NCI-H1930 (cell line): ENCODE measurements around the gene TELO2.
"Not testable (repeated sequence)": the region's sequence is repeated elsewhere in the genome, so short reads cannot be mapped to it uniquely, and the experiment has no call there.

ENCODE experiments used
- DNase-seq, 2 experiments: peaks; one replicate each; lab custom pipeline; 2025; lab: John Stamatoyannopoulos, UW

Gene TELO2

DNA sequence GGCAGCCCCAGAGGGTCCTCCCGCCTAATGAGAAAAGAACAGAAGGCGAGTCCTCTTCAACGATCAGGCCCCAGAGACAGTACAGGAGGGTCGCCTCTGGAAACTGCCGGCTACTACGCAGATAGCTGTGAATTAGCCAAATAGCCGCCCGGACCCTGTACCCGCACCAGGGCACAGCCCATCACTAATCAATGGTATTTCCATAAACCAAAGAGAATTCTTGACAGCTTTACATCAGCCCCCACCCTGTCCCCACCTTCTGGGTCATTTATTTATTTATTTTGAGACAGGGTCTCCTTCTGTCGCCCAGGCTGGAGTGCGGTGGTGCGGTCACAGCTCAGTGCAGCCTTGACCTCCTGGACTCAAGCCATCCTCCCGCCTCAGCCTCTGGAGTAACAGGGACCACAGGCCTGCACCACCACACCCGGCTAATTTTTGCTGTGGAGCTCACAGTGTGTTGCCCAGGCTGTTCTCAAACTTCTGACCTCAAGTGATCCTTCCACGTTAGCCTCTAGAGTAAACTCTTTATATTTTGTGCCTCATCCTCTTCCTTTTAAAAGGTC, 17.5 kb upstream of the TELO2 start:
- DNase-seq, result no peak

DNA sequence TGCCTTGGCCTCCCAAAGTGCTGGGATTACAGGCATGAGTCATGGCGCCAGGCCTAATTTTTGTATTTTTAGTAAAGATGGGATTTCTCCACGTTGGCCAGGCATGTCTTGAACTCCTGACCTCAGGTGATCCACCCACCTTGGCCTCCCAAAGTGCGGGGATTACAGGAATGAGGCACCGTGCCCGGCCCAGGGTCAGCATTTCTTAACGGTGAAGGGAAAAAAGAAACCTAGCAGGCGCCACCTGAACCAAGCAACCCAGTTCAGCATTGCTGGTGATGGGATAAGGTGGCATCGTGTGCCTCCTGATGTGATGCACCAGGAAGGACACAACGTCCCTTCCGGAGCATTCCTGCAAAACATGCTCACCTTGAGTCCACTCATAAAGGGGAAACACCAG, 16.1 kb upstream of the TELO2 start:
- no peak for DNase-seq

DNA sequence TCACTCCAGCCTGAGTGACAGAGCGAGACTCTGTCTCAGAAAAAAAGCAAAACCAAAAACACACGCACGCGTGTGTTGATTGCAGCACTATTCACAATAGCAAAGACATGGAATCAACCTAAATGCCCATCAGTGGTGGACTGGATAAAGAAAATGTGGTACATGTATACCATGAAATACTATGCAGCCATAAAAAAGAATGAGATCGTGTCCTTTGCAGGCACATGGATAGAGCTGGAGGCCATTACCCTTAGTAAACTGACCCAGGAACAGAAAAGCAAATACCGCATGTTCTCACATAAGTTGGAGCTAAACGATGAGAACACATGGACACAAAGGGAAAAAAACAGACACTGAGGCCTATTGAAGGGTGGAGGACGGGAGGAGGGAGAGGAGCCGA, 14.2 kb upstream of the TELO2 start:
- not testable (repeated sequence) for DNase-seq

DNA sequence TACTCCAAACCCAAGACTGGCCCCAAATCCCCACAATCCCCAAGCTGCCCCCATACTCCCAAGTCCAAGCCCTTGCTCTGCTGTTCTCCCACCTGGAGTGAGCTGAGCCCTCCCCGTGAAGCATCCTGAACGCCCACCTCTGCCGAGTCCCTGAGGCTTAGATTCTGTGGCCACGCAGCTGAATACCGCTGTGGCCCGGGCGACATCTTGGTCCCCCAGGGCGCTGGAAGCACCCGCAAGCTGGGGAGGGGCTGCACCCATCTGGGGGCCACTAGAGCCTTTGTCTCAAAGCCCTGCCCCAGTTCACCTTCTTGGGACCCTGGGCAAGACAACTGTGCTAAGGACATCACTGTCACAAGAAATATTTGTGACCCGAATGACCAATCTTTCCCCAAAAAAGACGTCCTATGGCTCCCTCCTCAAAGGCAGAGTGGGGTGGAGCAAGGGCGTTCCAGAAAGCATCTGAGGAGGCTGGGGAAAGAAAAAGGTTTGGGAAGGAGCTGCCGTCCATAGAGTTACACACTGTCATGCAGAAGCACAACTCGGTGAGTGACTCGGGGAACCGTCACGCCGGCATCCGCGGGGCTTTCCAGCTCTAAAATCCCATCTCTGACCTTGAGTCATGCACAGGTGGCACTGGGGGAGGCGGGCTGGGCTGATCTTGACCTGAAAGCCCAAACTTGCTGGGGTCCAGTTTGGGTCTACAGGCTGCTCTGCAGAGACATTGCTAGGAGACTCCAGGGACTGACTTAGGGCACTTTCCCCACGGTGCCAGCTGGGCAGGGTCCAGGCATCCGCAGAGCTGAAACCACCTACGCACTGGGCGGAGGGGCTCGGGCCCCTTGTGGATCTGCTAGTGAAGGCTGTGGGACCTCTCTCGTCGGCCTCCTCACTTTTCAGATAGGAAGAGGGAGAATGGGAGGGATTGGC, 11.0 kb upstream of the TELO2 start:
- no peak for DNase-seq

DNA sequence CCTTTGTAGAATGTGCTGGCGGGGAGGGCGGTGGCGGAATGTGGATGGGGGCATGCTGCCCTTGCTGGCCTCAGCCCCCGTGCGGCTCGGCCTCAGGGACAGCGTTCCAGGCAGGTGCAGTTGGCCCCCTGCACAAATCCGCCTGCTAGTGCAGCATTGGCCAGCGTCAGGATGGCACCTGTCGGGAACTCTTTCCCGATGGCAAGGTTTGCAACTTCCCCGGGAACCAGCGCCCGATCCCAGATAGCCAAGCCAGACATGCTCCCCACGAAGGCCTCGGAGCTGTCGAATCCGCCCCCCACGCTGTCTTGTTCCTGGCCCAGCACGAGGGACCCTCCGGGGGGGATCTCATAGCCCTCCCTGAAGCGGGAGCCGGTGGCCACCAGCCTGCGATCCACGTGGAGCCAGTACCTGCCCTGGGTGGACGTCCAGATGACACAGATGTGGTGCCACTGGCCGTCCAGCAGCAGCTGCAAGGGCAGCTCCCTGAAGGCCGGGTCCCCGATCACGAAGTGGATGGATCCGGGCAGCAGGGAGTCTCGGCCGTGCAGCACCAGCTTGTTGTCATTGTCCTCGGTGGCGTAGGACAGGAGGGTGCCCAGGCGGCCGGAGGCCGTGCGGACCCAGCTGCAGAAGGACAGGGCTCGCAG, 7.2 kb upstream of the TELO2 start:
- no peak for DNase-seq

DNA sequence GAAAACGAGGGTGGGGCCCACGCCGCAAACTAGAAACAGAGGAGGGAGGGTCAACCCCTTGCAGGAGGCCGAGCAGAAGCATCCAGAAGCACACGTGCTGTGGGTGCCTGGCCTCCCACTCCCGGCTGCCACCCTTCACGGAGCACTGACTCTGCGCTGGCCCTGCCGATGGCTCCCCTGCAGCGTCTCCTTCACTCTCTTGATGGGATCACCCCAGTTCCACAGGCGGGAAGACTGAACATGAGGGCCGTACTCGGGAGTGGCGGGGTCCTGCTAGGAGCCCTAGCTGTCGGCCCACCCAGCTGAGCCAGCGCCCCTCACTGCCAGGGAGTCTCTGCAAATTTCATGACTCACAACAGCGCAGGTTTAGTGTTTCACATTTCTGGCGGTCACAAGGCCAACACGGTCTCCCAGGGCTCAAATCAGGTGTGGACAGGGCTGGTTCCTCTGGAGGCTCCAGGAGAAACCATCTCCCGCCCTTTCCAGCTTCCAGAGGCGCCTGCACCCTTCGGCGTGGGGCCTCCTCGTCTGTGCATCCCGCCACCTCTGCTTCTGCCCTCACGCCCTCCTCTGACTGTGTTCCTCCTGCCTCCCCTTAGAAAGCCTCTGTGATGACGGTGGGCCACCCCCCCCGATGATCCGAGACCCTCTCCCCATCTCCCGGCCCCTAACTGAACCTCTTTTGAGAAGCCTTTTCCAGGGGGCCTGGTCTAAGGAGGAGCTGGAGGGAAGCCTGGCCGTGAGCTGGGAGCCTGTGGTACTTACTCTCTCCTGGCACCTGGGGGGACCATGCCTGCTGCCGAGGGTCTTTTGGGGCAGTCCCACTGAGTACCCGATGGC, 6.4 kb upstream of the TELO2 start:
- no peak for DNase-seq

DNA sequence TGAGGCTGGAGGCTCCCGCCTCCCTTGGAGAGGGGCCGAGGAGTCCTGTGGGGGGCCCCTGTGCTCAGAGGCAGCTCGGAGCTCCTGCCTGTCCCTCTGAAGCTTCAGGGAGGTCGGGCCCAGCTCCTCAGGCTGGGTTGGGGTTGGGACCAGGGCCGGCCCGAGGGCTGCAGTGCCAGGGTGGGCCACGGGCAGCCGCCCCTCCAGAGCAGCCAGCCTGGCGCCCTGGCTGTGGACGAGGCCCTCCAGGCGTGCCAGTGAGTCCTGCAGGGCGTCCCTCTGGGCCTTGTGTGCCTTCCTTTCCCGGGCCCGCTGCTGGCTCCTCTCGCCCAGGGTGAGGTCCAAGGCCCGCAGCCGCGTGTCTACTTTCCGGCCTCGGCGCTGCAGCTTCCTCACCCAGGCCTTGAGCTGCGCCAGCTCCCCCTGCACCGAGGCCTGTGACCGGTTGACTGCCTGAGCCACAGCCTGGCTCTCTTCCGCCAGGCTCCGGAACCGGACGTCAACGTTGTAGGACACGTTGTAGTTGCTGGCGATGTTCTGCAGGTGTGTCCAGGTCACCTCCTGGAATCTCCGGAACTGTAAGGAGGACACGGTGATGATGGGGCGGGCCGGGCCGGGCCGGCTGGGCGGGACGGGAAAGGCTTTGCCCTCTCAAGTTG, 5.6 kb upstream of the TELO2 start:
- DNase-seq, result no peak

DNA sequence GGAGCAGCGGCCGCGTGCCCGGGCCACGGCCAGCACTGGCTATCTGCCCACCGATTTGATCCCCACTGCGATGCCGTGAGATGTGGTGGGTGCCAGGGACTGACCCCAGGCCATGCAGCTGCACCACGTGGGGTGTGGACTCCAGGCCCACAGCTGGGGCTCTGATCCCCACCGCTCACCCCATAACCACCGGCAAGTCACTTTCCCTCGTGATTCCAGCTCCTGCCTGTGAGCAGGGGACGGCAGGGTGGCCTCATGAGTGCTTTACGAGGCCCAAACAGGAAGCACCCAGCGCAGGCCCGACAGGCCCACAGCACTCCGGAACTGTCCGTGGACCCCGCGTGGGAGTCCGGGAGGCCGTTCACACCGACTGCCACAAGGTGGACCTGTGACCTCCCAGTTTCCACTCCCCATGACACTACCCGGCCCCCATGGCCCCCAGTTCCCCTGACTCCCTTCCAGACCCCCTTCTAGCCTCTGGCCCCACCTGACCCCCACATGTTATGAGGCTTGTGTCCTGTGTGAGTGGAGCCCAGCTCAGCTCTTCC, 5.0 kb upstream of the TELO2 start:
- no peak for DNase-seq

DNA sequence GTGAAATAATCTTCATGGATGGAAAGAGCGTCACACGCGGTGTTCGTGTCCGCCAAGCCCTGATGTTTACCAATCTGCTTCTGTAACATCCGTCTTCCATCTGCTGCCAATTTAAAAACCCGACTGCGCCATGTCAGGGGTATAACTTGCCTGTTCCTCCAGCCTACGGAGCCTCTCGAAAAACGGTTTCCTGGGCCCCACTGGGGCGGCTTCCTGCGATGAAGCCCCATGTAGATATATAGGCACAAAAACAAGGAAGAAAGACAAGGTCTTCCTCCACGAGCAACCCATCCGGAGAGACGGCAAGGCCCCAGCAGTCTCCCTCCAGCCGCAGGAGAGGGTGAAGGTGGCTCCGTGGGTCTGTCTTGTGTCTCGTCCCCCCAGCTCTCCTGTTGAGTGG, 4.5 kb upstream of the TELO2 start, which contains the start of gene PTX4:
Gene PTX4, minus strand, starts transcription at position 326 of the 400 bp plus-strand sequence. Its CDS starts 35 bp downstream, at position 291.
- no peak for DNase-seq

DNA sequence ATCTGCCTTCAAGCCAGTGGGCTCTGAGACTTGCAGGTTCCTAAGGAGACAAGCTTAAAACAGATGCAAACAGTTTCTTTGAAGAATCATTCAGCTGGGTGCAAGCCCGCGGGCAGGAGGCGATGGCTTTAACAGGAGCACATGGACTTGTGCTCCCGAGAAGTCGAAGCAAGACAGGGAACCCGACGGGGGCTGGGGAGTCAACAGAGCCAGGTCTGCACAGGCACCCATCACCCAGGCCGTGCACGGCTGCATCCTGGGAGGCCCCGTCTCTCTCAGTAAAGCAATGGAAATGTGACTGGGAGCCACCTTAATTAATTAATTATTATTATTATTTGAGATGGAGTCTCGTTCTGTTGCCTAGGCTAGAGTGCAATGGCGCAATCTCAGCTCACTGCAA, 4.1 kb upstream of the TELO2 start:
- DNase-seq, result no peak

DNA sequence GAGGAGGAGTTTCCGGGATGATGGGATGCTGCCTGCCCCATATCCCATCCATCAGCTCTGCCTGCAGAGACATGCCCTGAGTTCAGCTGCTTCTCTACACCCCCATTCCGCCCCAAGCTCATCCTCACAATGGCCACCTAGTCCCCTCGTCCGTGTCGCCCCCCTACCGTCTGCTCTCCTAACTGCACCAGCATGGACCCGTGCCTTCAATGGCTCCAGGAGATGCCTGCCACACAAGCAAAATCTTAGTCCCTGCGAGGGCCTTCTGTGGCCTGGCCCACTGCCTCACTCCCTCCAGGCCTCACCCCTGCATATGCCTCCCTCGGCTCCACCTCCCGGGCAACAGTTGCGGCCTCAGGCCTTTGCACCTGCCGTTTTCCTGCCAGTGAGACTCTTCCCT, 1.8 kb upstream of the TELO2 start:
- no peak for DNase-seq

DNA sequence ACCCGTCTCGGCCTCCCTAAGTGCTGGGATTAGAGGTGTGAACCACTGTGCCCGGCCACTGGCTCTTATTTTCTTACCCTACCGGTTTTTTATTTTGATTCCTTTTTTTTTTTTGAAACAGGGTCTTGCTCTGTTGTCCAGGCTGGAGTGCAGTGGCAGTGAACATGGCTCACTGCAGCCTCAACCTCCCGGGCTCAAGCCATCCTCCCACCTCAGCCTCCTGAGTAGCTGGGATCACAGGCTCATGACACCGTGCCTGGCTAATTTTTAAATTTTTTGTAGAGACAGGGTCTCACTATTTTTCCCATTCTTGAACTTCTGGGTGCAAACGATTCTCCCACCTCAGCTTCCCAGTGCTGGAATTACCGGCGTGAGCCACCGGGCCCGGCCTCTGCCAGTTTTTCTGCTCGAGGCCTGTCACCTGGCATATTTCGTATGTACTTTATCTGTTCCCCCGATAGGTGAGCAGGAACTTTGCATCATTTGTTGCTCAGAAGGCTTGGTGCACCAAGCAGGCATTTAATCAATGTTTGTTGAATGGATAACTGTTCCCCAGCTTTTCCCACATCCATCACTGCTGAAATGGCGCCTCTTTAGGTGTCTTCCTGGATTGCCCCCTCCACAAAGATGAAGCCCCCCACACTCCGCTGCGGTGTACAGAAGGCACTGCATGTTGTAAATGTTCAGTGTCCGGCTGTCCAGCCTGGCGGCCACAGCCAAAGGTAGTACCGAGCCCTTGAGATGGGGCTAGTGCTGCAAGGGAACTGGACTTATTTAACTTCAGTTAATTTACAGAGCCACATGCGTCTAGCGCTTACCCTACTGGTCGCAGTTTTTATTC, 858 bp upstream of the TELO2 start:
- DNase-seq, result no peak

DNA sequence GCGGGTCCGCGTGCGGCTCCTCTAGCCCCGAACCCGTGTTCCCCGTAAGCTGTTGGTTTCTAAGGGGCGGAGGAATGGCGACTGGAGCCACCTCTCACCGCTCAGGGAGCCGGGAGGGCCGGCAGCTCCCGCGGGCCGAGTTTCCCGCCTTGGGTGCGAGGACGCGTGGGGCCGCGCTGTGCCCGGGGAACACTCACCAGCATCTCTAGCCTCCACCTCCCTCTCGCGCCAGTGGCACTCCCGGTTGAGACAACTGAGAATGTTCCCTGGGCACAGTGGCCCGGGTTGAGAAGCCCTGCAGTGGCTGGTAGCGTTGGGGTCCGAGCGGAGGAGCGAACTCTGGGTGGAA, 560 bp downstream of the TELO2 start:
- no peak for DNase-seq

DNA sequence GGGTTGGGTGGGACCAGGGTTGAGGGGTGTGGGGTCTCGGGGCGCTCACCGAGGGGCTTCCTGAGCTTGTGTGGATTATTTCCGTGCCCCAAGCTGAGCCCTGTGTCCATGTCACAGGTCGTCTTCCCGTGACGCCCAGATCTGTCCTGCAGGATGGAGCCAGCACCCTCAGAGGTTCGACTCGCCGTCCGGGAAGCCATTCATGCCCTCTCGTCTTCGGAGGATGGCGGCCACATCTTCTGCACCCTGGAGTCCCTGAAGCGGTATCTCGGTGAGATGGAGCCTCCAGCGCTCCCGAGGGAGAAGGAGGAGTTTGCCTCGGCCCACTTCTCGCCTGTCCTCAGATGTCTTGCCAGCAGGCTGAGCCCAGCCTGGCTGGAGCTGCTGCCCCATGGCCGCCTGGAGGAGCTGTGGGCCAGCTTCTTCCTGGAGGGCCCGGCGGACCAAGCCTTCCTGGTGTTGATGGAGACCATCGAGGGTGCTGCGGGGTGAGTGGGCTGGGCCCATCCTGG, 1.0 kb downstream of the TELO2 start:
- no peak for DNase-seq

DNA sequence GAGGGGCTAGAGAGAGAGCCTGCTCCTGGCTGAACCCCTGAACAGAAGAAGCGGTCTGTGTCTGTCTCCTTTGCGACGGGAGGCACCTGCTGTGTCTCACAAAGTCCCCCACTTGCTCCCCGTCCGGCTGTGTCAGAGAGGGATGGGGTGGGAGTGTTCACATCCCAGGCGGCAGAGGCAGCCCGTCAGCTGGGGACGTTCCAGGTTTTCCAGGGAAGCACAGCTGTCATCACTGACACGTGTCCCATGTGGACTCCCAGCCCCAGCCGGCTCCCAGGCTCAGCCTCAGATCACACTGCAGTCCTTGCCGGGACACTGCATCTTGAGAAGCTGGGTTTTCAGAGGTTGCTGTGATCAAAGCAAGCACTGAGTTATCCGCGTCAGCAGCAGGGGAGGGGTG, 1.6 kb downstream of the TELO2 start:
- no peak for DNase-seq

DNA sequence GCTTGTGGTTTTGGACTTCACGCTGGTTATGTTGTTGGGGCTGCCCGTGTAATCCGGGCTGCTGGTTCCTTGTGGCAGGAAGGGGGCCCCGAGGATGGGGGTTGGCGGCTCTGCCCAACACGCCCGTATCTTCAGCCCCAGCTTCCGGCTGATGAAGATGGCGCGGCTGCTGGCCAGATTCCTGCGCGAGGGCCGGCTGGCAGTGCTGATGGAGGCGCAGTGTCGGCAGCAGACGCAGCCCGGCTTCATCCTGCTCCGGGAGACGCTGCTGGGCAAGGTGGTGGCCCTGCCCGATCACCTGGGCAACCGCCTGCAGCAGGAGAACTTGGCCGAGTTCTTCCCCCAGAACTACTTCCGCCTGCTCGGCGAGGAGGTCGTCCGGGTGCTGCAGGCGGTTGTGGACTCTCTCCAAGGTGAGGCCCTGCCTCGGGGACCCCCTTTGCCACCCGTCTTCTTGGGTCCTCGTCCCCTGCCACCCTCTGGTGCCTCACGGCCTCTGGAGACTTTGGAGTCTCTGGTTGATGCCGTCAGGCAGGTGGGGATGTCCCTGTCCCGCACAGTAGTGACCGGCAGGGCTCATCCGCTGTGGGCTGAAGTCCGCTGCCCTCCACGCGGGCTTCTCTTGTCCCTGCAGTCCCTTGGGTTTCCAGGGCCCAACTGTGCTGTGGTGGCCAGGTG, 2.2 kb downstream of the TELO2 start:
- no peak for DNase-seq

DNA sequence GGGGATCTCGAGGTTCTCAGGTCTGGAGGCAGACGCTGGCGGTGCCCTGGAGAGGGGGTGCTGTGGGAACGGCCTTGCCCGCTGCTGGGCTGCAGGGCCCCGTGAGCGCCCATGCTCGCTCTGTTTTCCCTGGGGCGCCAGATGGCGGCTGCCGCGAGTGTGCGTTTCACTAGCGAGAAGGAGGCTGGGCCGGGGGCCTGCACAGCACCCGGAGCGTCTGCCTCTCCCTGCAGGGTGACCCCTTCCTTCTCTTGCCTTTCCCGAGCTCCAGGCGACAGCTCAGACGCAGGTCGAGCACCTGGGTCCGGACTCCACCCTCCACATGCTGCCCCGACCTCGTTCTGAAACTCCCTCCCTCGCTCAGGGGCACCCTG, 2.7 kb downstream of the TELO2 start:
- DNase-seq, result no peak

DNA sequence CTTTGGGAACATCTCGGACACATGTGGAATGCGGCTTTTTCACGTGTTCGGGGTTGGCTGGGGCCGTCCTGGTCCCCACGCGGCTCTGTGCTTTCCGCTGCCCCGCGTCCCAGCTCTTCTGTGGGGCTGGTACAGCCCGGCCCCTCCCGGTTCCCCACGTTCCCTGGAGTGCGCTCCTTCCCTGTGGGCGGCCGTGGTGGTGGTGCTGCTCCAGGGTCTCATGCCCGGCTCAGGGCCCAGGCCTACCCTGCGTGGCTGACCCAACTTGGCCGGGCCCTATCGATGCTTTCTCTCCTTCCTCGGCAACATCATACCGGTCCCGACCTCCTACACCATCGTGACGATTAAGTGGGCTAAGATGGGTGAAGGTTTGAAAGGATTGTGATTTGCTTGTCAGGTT, 3.3 kb downstream of the TELO2 start:
- DNase-seq, result no peak

DNA sequence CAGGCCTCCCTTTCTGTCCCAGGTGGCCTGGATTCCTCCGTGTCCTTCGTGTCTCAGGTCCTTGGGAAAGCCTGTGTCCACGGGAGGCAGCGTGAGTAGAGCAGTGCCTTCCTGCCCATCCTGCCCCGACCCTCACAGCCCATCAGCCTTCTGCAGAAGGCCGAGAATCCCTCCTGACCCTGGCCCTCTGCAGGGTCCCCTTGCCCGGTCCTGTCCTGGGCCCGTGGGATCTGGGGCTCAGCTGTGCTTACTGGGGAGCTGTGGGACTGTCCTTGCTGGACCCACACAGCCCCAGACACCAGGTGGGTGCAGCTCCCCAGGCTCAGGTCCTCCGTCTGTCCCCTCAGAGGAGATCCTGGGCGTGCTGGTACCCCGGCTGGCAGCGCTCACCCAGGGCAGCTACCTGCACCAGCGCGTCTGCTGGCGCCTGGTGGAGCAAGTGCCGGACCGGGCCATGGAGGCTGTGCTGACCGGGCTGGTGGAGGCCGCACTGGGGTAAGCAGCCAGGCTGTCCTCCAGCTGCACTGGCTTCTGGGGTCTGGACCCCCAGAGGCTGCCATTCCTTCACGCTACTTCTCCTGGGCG, 3.9 kb downstream of the TELO2 start:
- DNase-seq, result no peak
